ENCODE results near the gene CCDC69.
A peak's percentile ranks its signal among the peaks of the same experiment; 100 is the strongest.

The CCDC69 gene

DNA sequence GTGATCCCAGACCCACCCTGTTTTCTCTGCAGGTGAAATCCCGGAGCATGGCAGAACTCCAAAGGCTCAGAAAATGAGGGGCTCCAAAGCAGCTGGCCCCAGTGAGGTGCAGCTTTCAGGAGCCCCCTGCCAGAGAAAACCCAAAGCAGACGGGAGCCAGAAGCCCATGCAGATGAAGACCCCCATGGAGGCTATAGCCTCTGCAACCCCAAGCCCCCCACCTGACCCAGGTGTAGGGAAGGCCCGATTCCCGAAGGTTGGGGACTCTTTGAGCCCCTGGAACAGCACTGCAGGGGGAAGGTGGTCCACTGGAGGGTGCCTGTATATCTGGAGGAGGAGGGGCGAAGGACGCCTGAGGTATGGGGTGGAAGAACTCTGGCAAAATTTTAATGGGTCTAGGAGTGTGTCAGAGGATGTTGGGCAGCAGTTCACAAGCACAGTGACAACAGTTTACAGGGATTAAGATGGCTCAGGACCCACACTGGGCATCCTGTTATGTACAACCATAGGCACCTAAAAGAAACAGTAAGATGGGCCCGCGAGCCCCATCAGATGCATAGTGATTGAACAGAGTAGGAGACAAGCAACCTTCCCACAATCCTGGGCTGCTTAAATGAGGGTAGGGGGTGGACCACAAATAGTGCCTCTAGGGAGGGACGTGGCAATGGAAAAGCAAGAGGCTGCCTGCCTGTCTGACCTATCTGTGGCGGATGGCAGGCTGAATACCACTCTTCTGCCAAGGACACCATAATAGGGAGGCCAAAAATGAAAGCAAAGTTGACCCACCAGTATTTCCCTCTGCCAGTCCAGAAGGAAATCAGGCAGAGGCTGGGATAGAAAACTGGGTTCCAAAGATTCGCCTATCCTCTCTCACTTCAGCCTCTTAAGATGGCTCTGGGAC, 49.9 kb downstream of the CCDC69 start:
- no peak overlapping the region for H3K9ac ChIP-seq (ENCODE audit: low read length)
- H3K9me2 ChIP-seq (ENCODE audit: low read depth, low read length): no peaks in the 10 kb centered on the region
- no peaks in the 10 kb centered on the region for H3F3A ChIP-seq (ENCODE audit: insufficient read depth, low read length)
- peaks cover 14% of the 10 kb centered on the region for H3K36me3 ChIP-seq (ENCODE audit: insufficient read depth, low read length)
- H3K79me2 ChIP-seq (ENCODE audit: insufficient read depth, low read length): no peaks in the 10 kb centered on the region
- H4K20me1 ChIP-seq (ENCODE audit: insufficient read depth, low read length): no peaks in the 10 kb centered on the region
- H3K4me3 ChIP-seq (ENCODE audit: low read depth, low read length, poor library complexity, severe bottlenecking): no peak overlapping the region
- no peak overlapping the region for H2AFZ ChIP-seq (ENCODE audit: low read length)
- H3K9me3 ChIP-seq (ENCODE audit: low read length): no peaks in the 10 kb centered on the region
- no peaks in the 10 kb centered on the region for H3K4me1 ChIP-seq (ENCODE audit: insufficient read depth, low read length, severe bottlenecking)
- no peak overlapping the region for H3K4me2 ChIP-seq (ENCODE audit: low read length)
- H3K27ac ChIP-seq (ENCODE audit: low read depth, low read length, poor library complexity, severe bottlenecking): no peak overlapping the region
- H3K27me3 ChIP-seq (ENCODE audit: insufficient read depth, low read length): no peaks in the 10 kb centered on the region
- TF ChIP-seq EZH2 (IDR thresholded peaks at IDR 0.05; ENCODE audit: borderline replicate concordance, low read length): no peak
- TF ChIP-seq, protein P1, sequence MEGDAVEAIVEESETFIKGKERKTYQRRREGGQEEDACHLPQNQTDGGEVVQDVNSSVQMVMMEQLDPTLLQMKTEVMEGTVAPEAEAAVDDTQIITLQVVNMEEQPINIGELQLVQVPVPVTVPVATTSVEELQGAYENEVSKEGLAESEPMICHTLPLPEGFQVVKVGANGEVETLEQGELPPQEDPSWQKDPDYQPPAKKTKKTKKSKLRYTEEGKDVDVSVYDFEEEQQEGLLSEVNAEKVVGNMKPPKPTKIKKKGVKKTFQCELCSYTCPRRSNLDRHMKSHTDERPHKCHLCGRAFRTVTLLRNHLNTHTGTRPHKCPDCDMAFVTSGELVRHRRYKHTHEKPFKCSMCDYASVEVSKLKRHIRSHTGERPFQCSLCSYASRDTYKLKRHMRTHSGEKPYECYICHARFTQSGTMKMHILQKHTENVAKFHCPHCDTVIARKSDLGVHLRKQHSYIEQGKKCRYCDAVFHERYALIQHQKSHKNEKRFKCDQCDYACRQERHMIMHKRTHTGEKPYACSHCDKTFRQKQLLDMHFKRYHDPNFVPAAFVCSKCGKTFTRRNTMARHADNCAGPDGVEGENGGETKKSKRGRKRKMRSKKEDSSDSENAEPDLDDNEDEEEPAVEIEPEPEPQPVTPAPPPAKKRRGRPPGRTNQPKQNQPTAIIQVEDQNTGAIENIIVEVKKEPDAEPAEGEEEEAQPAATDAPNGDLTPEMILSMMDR (IDR thresholded peaks at IDR 0.05; ENCODE audit: low read length): no peak

DNA sequence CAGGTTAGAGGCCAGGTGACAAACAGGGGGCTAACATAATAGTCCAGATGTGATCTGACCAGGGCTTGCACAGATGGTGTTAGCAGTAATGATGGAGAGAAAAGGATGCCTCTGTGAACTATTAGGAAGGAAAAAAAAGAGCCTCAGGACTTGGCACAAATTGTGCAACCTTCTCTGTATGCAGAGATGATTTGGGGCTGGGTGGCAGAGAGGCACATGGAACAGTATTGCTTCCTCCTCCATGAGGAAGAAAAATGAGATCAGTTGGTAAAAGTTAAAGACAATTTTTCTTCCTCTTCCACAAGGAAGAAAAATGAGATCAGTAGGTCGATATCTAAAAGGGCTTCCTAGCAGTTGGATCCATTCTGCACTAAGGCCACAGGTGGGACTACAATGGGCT, 52.4 kb downstream of the CCDC69 start:
- no peak overlapping the region for H3K9ac ChIP-seq (ENCODE audit: low read length)
- TF ChIP-seq, protein P1 (IDR thresholded peaks at IDR 0.05; ENCODE audit: low read length): no peak
- TF ChIP-seq EZH2 (IDR thresholded peaks at IDR 0.05; ENCODE audit: borderline replicate concordance, low read length): no peak
- H3K79me2 ChIP-seq (ENCODE audit: insufficient read depth, low read length): no peaks in the 10 kb centered on the region
- no peaks in the 10 kb centered on the region for H3K9me3 ChIP-seq (ENCODE audit: low read length)
- H3K27me3 ChIP-seq (ENCODE audit: insufficient read depth, low read length): no peaks in the 10 kb centered on the region
- H3K27ac ChIP-seq (ENCODE audit: low read depth, low read length, poor library complexity, severe bottlenecking): peak overlapping the region; percentile 28
- H3F3A ChIP-seq (ENCODE audit: insufficient read depth, low read length): no peaks in the 10 kb centered on the region
- no peaks in the 10 kb centered on the region for H3K4me1 ChIP-seq (ENCODE audit: insufficient read depth, low read length, severe bottlenecking)
- no peaks in the 10 kb centered on the region for H3K36me3 ChIP-seq (ENCODE audit: insufficient read depth, low read length)
- no peak overlapping the region for H3K4me2 ChIP-seq (ENCODE audit: low read length)
- no peak overlapping the region for H3K4me3 ChIP-seq (ENCODE audit: low read depth, low read length, poor library complexity, severe bottlenecking)
- no peaks in the 10 kb centered on the region for H4K20me1 ChIP-seq (ENCODE audit: insufficient read depth, low read length)
- no peaks in the 10 kb centered on the region for H3K9me2 ChIP-seq (ENCODE audit: low read depth, low read length)
- H2AFZ ChIP-seq (ENCODE audit: low read length): no peak overlapping the region

- H3K36me3 ChIP-seq (ENCODE audit: insufficient read depth, low read length): no peaks in the 10 kb centered on the region
- no peak overlapping the region for H3K4me2 ChIP-seq (ENCODE audit: low read length)
- H3K27me3 ChIP-seq (ENCODE audit: insufficient read depth, low read length): no peaks in the 10 kb centered on the region
- no peaks in the 10 kb centered on the region for H3F3A ChIP-seq (ENCODE audit: insufficient read depth, low read length)
- no peak for TF ChIP-seq EZH2 (IDR thresholded peaks at IDR 0.05; ENCODE audit: borderline replicate concordance, low read length)
- TF ChIP-seq, protein P1 (IDR thresholded peaks at IDR 0.05; ENCODE audit: low read length): no peak
- no peaks in the 10 kb centered on the region for H3K9me3 ChIP-seq (ENCODE audit: low read length)
- no peaks in the 10 kb centered on the region for H3K9me2 ChIP-seq (ENCODE audit: low read depth, low read length)
- H2AFZ ChIP-seq (ENCODE audit: low read length): no peak overlapping the region
- no peak overlapping the region for H3K27ac ChIP-seq (ENCODE audit: low read depth, low read length, poor library complexity, severe bottlenecking)
- no peak overlapping the region for H3K4me3 ChIP-seq (ENCODE audit: low read depth, low read length, poor library complexity, severe bottlenecking)
- H3K4me1 ChIP-seq (ENCODE audit: insufficient read depth, low read length, severe bottlenecking): peaks cover 9% of the 10 kb centered on the region
- H3K79me2 ChIP-seq (ENCODE audit: insufficient read depth, low read length): no peaks in the 10 kb centered on the region
- H3K9ac ChIP-seq (ENCODE audit: low read length): no peak overlapping the region
- H4K20me1 ChIP-seq (ENCODE audit: insufficient read depth, low read length): no peaks in the 10 kb centered on the region
Observed at GRCh38 chr5:151168602-151169344, 55.1 kb downstream of the CCDC69 start.

All from OCI-LY1 (cell line).